ENCODE results near the gene IQSEC2. TPM values are rescaled to one million over a fixed set of nuclear protein-coding genes. Genes with fewer than 3 reads are reported as not detected.
A peak's percentile ranks its signal among the peaks of the same experiment; 100 is the strongest.

Gene IQSEC2
- total and polyA plus RNA-seq, 2 experiments from 2014 or later = 6.0 to 10.2 TPM

- peaks cover 11% of the 10 kb centered on the region for H3K4me1 ChIP-seq (ENCODE audit: insufficient read depth)
- WGBS, 2 experiments (ENCODE audit: low coverage in 1 of 2, low lambda C conversion rate in 2 of 2, missing lambda C conversion rate in 2 of 2) = 29 to 52% methylated on average over 4 to 7 of the region's 8 CpGs
- H4K20me1 ChIP-seq (ENCODE audit: insufficient read depth) = no peaks in the 10 kb centered on the region
- H2AFZ ChIP-seq = no peak overlapping the region
- H3K36me3 ChIP-seq (ENCODE audit: low read depth) = no peaks in the 10 kb centered on the region
- no peaks in the 10 kb centered on the region for H3K79me2 ChIP-seq (ENCODE audit: insufficient read depth)
- in situ Hi-C loops (cut with MboI) = no loop called here
- no peaks in the 10 kb centered on the region for H3K9me2 ChIP-seq (ENCODE audit: insufficient read depth)
- no peak overlapping the region for H3K4me2 ChIP-seq (ENCODE audit: unreplicated experiment)
- peak overlapping the region; percentile 63 for H3K27ac ChIP-seq
- no peak overlapping the region for H3K9ac ChIP-seq
- no peak overlapping the region; the same call in 1 of the 2 replicates for H3K4me3 ChIP-seq
- H3K27me3 ChIP-seq (replicated peaks; ENCODE audit: insufficient read depth) = no peaks in the 10 kb centered on the region
- H3K9me3 ChIP-seq (ENCODE audit: low read depth) = no peaks in the 10 kb centered on the region
- no peak for DNase-seq
- H3F3A ChIP-seq (ENCODE audit: insufficient read depth) = peaks cover 9% of the 10 kb centered on the region; the same call in 1 of the 2 replicates
- TF ChIP-seq EZH2phosphoT487 (IDR thresholded peaks at IDR 0.05; ENCODE audit: insufficient read depth, low read depth) (no peak), EZH2 (IDR thresholded peaks at IDR 0.05; ENCODE audit: insufficient read depth, poor library complexity, severe bottlenecking) (no peak)
Observed at GRCh38 chrX:53288189-53288588, 6.8 kb upstream of the IQSEC2 start.

- in situ Hi-C loops (cut with MboI) = no loop called here
Observed at GRCh38 chrX:53287493-53288138, 6.2 kb upstream of the IQSEC2 start.

DNA sequence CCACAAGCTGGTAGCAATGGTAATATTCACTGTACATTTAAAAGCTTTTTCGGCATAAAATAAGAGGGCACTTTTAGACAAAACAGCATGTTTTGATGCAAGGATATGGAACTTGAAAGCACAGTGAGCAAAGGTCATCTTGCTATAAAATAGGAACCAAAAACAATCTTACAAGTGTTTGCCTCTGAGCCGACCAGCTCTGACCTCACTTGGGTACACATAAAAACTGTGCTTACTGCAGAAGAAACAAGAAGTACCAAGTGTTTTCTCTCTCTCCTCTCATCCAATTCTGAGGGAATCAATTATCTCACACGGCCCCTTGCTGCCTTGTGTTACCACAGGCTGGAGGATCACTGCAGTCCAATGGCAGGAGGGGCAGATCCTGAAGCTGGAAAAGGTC lies 4.8 kb upstream of the IQSEC2 start:
- H3K9ac ChIP-seq = no peak overlapping the region
- H3K9me3 ChIP-seq (ENCODE audit: low read depth) = no peaks in the 10 kb centered on the region
- peaks cover 14% of the 10 kb centered on the region; the same call in 1 of the 2 replicates for H3F3A ChIP-seq (ENCODE audit: insufficient read depth)
- no peaks in the 10 kb centered on the region for H3K36me3 ChIP-seq (ENCODE audit: low read depth)
- H3K27ac ChIP-seq = no peak overlapping the region
- in situ Hi-C loops (cut with MboI) = no loop called here
- no peaks in the 10 kb centered on the region for H4K20me1 ChIP-seq (ENCODE audit: insufficient read depth)
- H3K4me2 ChIP-seq (ENCODE audit: unreplicated experiment) = no peak overlapping the region
- no peak for DNase-seq
- no peaks in the 10 kb centered on the region for H3K79me2 ChIP-seq (ENCODE audit: insufficient read depth)
- H3K27me3 ChIP-seq (replicated peaks; ENCODE audit: insufficient read depth) = no peaks in the 10 kb centered on the region
- H2AFZ ChIP-seq = no peak overlapping the region
- no peak overlapping the region for H3K4me3 ChIP-seq
- TF ChIP-seq EZH2 (IDR thresholded peaks at IDR 0.05; ENCODE audit: insufficient read depth, poor library complexity, severe bottlenecking) = no peak
- no peak for TF ChIP-seq EZH2phosphoT487 (IDR thresholded peaks at IDR 0.05; ENCODE audit: insufficient read depth, low read depth)
- 89 to 94% methylated on average over 3 of the region's 3 CpGs for WGBS, 2 experiments (ENCODE audit: low coverage in 1 of 2, low lambda C conversion rate in 2 of 2, missing lambda C conversion rate in 2 of 2)
- H3K4me1 ChIP-seq (ENCODE audit: insufficient read depth) = peaks cover 16% of the 10 kb centered on the region
- H3K9me2 ChIP-seq (ENCODE audit: insufficient read depth) = no peaks in the 10 kb centered on the region

More at GRCh38 chrX:53287493-53288138, 6.2 kb upstream of the IQSEC2 start:
- no peaks in the 10 kb centered on the region for H3K79me2 ChIP-seq (ENCODE audit: insufficient read depth)
- H3K4me2 ChIP-seq (ENCODE audit: unreplicated experiment) = peak overlapping the region; percentile 62
- no peaks in the 10 kb centered on the region for H3K36me3 ChIP-seq (ENCODE audit: low read depth)
- TF ChIP-seq EZH2phosphoT487 (IDR thresholded peaks at IDR 0.05; ENCODE audit: insufficient read depth, low read depth) (no peak), EZH2 (IDR thresholded peaks at IDR 0.05; ENCODE audit: insufficient read depth, poor library complexity, severe bottlenecking) (no peak)
- no peaks in the 10 kb centered on the region for H3K9me3 ChIP-seq (ENCODE audit: low read depth)
- WGBS, 2 experiments (ENCODE audit: low coverage in 1 of 2, low lambda C conversion rate in 2 of 2, missing lambda C conversion rate in 2 of 2) = 0% methylated on average over 7 to 8 of the region's 11 CpGs
- peak overlapping the region; percentile 34 for H3K4me3 ChIP-seq
- H3F3A ChIP-seq (ENCODE audit: insufficient read depth) = peaks cover 9% of the 10 kb centered on the region; the same call in 1 of the 2 replicates
- H3K27ac ChIP-seq = peak overlapping the region; percentile 63
- peaks cover 11% of the 10 kb centered on the region for H3K4me1 ChIP-seq (ENCODE audit: insufficient read depth)
- no peak overlapping the region; the same call in 1 of the 2 replicates for H3K9ac ChIP-seq
- peak; percentile 82 for DNase-seq
- H3K9me2 ChIP-seq (ENCODE audit: insufficient read depth) = no peaks in the 10 kb centered on the region
- H3K27me3 ChIP-seq (replicated peaks; ENCODE audit: insufficient read depth) = no peaks in the 10 kb centered on the region
- no peak overlapping the region for H2AFZ ChIP-seq
- no peaks in the 10 kb centered on the region for H4K20me1 ChIP-seq (ENCODE audit: insufficient read depth)

- peaks cover 14% of the 10 kb centered on the region; the same call in 1 of the 2 replicates for H3F3A ChIP-seq (ENCODE audit: insufficient read depth)
- H3K27ac ChIP-seq = no peak overlapping the region
- no peaks in the 10 kb centered on the region for H3K79me2 ChIP-seq (ENCODE audit: insufficient read depth)
- no peaks in the 10 kb centered on the region for H4K20me1 ChIP-seq (ENCODE audit: insufficient read depth)
- H3K27me3 ChIP-seq (replicated peaks; ENCODE audit: insufficient read depth) = no peaks in the 10 kb centered on the region
- H3K4me2 ChIP-seq (ENCODE audit: unreplicated experiment) = no peak overlapping the region
- in situ Hi-C loops (cut with MboI) = no loop called here
- TF ChIP-seq EZH2phosphoT487 (IDR thresholded peaks at IDR 0.05; ENCODE audit: insufficient read depth, low read depth) (no peak), EZH2 (IDR thresholded peaks at IDR 0.05; ENCODE audit: insufficient read depth, poor library complexity, severe bottlenecking) (no peak)
- peaks cover 18% of the 10 kb centered on the region for H3K4me1 ChIP-seq (ENCODE audit: insufficient read depth)
- DNase-seq = no peak
- no peaks in the 10 kb centered on the region for H3K9me2 ChIP-seq (ENCODE audit: insufficient read depth)
- 90 to 94% methylated on average over 3 of the region's 3 CpGs for WGBS, 2 experiments (ENCODE audit: low coverage in 1 of 2, low lambda C conversion rate in 2 of 2, missing lambda C conversion rate in 2 of 2)
- H3K9me3 ChIP-seq (ENCODE audit: low read depth) = no peaks in the 10 kb centered on the region
- no peak overlapping the region for H3K9ac ChIP-seq
- H2AFZ ChIP-seq = no peak overlapping the region
- no peak overlapping the region for H3K4me3 ChIP-seq
- no peaks in the 10 kb centered on the region for H3K36me3 ChIP-seq (ENCODE audit: low read depth)
Observed at GRCh38 chrX:53285591-53285990, 4.2 kb upstream of the IQSEC2 start.
